IPS-18c (cell line): Measurements from ENCODE around the gene NFE2L1.

ENCODE experiments used
- H3K4me3 ChIP-seq: 2 replicates; pipeline ENCODE4 v1.7.0; 2013; ENCODE audit warnings: low read depth, mild to moderate bottlenecking, low read length, moderate library complexity; ENCODE audit not compliant: insufficient read depth
- H3K9me3 ChIP-seq: one replicate; pipeline ENCODE4 v1.6.1; 2013; ENCODE audit warnings: mild to moderate bottlenecking, low read length, moderate library complexity; ENCODE audit not compliant: control insufficient read depth, insufficient read depth

Gene NFE2L1

GRCh38 chr17:48081858-48082257 is 33.7 kb downstream of the NFE2L1 start:
- Histone ChIP-seq H3K4me3 (no peak overlapping the region), H3K9me3 (peaks cover 4% of the 10 kb centered on the region)

DNA sequence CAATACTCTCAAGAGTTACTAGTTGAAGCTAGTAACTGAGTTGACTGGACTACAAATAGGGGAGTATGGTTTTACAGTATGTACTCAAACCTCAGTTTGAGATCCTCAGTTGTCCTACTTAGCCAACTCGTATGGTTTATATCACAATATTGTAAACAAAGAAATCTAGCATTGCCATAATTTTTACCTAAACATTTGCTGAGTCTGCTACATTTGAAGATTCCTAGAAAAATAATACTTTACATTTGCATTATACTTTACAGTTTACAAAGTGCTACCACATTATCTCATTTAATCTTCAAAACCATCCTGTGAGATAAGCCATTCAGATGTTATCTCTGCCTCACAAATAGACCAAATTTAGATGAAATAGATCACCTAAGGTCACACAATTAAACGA is 36.8 kb downstream of the NFE2L1 start:
- peaks cover 4% of the 10 kb centered on the region for H3K9me3 ChIP-seq
- no peak overlapping the region for H3K4me3 ChIP-seq

DNA sequence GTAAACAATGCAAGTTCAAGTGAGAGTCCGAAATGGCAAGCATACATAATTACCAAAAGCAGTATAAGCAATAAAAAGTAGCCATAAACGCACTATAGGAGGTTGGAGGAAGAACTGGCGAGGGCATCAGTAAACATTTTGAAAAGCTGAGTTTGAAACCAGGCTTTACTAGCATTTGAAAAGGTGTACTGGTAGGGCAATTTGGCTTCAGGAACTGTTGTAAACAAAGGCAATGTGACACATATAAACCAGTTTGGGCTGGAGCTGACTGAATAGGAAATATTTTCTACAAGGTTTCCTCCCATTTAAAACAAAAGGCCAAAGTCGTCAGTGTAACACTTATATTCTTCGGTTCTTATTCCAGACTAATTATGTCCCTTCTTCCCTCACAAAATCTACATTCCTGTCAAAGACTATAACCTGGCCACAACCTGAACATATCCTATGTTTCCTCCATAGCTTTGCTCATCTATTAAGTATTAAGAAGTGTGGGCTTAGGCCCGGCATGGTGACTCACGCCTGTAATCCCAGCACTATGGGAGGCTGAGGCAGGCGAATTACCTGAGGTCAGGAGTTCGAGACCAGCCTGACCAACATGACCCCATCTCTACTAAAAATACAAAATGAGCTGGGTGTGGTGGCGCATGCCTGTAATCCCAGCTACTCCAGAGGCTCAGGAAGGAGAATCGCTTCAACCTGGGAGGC is 45.3 kb downstream of the NFE2L1 start:
- H3K4me3 ChIP-seq, result no peak overlapping the region
- peaks cover 2% of the 10 kb centered on the region for H3K9me3 ChIP-seq

DNA sequence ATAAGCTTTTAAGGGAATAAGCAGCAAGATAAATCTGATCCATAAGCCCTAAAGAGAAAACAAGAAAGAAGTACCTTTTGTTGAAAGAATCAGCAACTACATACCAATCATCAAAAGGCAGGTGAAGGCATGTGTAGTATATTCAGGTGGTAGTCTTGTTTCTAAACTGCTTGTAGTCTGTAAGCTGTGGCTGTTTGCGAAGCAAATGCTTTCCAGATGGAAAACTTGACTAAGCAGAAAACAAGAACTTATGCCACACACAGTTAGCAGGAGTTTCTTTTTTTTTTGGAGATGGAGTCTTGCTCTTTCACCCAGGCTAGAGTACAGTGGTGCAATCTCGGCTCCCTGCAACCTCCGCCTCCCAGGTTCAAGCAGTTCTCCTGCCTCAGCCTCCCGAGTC is 47.5 kb downstream of the NFE2L1 start:
- peaks cover 2% of the 10 kb centered on the region for H3K9me3 ChIP-seq
- H3K4me3 ChIP-seq, result no peak overlapping the region

- H3K9me3 ChIP-seq, result no peaks in the 10 kb centered on the region
- peak overlapping the region; percentile 96 for H3K4me3 ChIP-seq
Measured at GRCh38 chr17:48100160-48100559, 52.0 kb downstream of the NFE2L1 start.

GRCh38 chr17:48100591-48101011 is 52.4 kb downstream of the NFE2L1 start:
- Histone ChIP-seq H3K9me3 (no peaks in the 10 kb centered on the region), H3K4me3 (peak overlapping the region; percentile 96)

DNA sequence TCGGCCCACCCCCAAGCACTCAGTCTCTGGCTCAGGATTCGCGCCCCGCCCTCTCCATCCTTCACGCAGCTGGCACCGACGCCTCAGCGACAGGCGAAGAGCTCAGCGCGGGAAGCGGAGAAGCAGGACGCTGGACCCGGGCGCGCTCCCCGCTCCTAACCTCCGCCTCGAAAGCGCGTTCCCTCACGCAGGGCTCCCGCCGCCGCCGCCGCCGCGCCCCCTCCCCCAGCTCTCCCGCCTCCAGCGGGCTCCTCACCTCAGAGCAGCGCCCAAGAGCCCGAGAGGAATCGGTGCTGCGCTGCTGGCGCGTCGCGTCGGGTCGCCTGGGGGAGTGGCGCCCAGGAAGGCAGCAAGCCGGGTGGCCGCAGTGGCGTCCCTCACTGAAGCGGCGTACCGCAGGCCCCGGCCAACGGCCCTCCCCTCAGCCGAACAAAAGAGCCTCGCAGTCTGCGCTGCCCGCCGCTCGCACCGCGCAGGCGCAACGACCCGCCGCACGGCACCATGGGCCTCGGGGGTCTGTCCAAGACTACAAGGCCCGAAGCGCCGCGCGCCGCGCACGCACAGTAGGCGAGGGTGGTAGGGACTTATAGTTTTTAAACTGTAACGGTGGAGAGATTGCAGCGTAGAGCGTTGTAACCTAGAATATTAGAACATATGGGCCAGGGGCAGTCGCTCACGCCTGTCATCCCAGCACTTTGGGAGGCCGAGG is 53.0 kb downstream of the NFE2L1 start, which contains the start of gene CBX1:
TSS of gene CBX1 (minus strand) at position 467 of the 709 bp plus-strand sequence. CDS start 24,474 bp downstream, outside the sequence.
- H3K9me3 ChIP-seq, result no peaks in the 10 kb centered on the region
- peak within 1 kb of the TSS; percentile 96 for H3K4me3 ChIP-seq

GRCh38 chr17:48102043-48102750 is 54.0 kb downstream of the NFE2L1 start:
- H3K9me3 ChIP-seq, result no peaks in the 10 kb centered on the region
- H3K4me3 ChIP-seq, result no peak overlapping the region

DNA sequence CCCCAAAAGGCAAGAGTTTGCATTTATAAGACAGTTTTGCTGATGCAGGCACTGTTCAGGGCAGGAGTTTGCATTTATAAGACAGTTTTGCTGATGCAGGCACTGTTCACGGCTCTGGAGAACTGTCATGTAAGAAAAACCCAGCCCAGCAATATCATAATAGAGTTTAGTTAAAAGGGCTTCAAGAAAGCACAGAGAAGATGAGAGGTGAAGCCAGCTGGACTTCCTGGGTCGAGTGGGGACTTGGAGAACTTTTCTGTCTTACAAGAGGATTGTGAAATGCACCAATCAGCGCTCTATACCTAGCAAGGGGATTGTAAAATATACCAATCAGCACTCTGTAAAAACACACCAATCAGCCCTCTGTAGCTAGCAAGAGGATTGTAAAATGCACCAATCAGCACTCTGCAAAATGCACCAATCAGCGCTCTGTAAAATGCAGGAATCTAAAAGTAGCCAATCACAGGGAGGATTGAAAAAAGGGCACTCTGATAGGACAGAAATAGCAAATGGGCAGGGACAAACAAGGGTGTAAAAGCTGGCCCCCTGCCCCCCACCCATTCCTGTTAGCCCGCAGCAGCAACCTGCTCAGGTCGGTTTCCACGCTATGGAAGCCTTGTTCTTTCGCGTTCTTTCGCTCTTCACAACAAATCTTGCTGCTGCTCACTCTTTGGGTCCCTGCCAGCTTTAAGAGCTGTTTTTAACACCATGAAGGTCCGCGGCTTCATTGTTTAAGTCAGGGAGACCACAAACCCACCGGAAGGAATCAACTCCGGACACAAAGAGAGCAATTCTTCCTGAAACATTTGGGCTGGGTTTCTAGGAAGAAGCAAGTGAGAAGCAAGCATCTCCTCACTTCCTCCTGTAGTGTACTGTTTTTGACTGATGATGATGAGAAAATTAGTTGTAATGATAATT is 54.9 kb downstream of the NFE2L1 start:
- H3K9me3 ChIP-seq, result no peaks in the 10 kb centered on the region

GRCh38 chr17:48104440-48104839 is 56.3 kb downstream of the NFE2L1 start:
- no peaks in the 10 kb centered on the region for H3K9me3 ChIP-seq

More for the DNA sequence above, 54.9 kb downstream of the NFE2L1 start:
- no peak overlapping the region for H3K4me3 ChIP-seq

DNA sequence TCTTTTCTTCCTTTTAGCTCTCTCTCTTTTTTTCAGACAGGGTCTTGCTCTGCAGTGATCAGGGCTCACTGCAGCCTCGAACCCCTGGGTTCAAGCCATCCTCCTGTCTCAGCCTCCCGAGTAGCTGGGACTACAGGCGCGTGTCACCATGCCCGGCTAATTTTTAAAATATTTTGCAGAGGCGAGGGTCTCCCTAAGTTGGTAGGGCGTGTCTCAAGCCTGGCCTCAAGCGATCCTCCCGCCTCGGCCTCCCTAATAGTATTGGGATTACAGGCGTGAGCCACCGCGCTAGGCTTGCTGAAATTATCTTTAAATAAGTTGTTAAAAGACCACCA is 58.6 kb downstream of the NFE2L1 start:
- no peaks in the 10 kb centered on the region for H3K9me3 ChIP-seq
- H3K4me3 ChIP-seq, result peak overlapping the region; percentile 94

More at GRCh38 chr17:48104440-48104839, 56.3 kb downstream of the NFE2L1 start:
- no peak overlapping the region for H3K4me3 ChIP-seq

GRCh38 chr17:48107137-48108055 is 59.2 kb downstream of the NFE2L1 start, which contains the start of gene SNX11:
Gene SNX11, plus strand, starts transcription at chr17:48107766. Its CDS starts 4,278 bp downstream, at chr17:48112044.
- Histone ChIP-seq H3K9me3 (no peaks in the 10 kb centered on the region), H3K4me3 (peak within 1 kb of the TSS; percentile 94)

- Histone ChIP-seq H3K9me3 (no peaks in the 10 kb centered on the region), H3K4me3 (no peak overlapping the region)
Measured at GRCh38 chr17:48110761-48111160, 62.6 kb downstream of the NFE2L1 start.
